HEK293 (cell line): ENCODE data around the gene PARD3.
A peak's percentile ranks its signal among the peaks of the same experiment; 100 is the strongest.
"Not testable (repeated sequence)": the region's sequence is repeated elsewhere in the genome, so short reads cannot be mapped to it uniquely, and the experiment has no call there.

Experiments
- CTCF ChIA-PET: fragments of 350-600 bp; formaldehyde crosslinking; extraction: SDS; loops from one replicate; lab custom pipeline; 2021; ENCODE audit warnings: antibody characterized with exemption; lab: Yijun Ruan, JAX
- POLR2A ChIA-PET: fragments of 300-600 bp; formaldehyde crosslinking; extraction: SDS; loops from one replicate; lab custom pipeline; 2020; ENCODE audit warnings: antibody characterized with exemption, inconsistent platforms; lab: Yijun Ruan, JAX
- H3K27ac ChIP-seq: fragments of 200-500 bp; sonication (Bioruptor generic); 2 replicates; pipeline ENCODE4 v1.5.1; 2014; ENCODE audit warnings: low read depth, low read length, control low read depth, inconsistent platforms; ENCODE audit errors: extremely low read depth
- H3K36me3 ChIP-seq, 2 experiments: fragments of 200-500 bp in 1 of 2; sonication (Bioruptor generic) in 1 of 2; 1 replicate in 1 of 2; 2 replicates in 1 of 2; pipeline ENCODE4 v1.5.1; 2014 to 2017; ENCODE audit warnings: inconsistent platforms in 2 of 2, low read length in 2 of 2; ENCODE audit not compliant: control insufficient read depth in 2 of 2, insufficient read depth in 1 of 2
- H3K4me1 ChIP-seq: fragments of 200-500 bp; sonication (Bioruptor generic); 2 replicates; pipeline ENCODE4 v1.5.1; 2014; ENCODE audit warnings: mild to moderate bottlenecking, low read length, inconsistent platforms; ENCODE audit not compliant: control insufficient read depth, insufficient read depth
- H3K4me3 ChIP-seq: 2 replicates; pipeline ENCODE4 v1.5.1; 2011; ENCODE audit warnings: low read depth, mild to moderate bottlenecking, control low read depth, low read length, moderate library complexity
- H3K9me3 ChIP-seq: fragments of 200-500 bp; sonication (Bioruptor generic); 2 replicates; pipeline ENCODE4 v1.5.1; 2014; ENCODE audit warnings: low read depth, low read length, inconsistent platforms; ENCODE audit not compliant: control insufficient read depth, insufficient read depth
- HOXD13 ChIP-seq: sonication (generic); formaldehyde crosslinking; IDR thresholded peaks from 2 replicates; pipeline ENCODE4 v1.8.0; 2022; ENCODE audit warnings: missing genetic modification reagents, borderline replicate concordance
- KLF1 ChIP-seq: fragments of 450-650 bp; formaldehyde crosslinking; IDR thresholded peaks from 2 replicates; pipeline ENCODE4 v1.5.1; 2016; ENCODE audit warnings: missing biosample characterization, missing genetic modification characterization
- KLF8 ChIP-seq: fragments of 450-650 bp; formaldehyde crosslinking; IDR thresholded peaks from 2 replicates; pipeline ENCODE4 v1.5.1; 2016; ENCODE audit warnings: missing biosample characterization, missing genetic modification characterization
- RBAK ChIP-seq: fragments of 450-650 bp; formaldehyde crosslinking; IDR thresholded peaks from 2 replicates; pipeline ENCODE4 v1.5.1; 2016; ENCODE audit warnings: missing biosample characterization, missing genetic modification characterization
- ZBTB20 ChIP-seq: fragments of 450-650 bp; formaldehyde crosslinking; IDR thresholded peaks from 2 replicates; pipeline ENCODE4 v1.5.1; 2016; ENCODE audit warnings: missing biosample characterization, missing genetic modification characterization
- ZIC2 ChIP-seq: fragments of 450-650 bp; formaldehyde crosslinking; IDR thresholded peaks from 2 replicates; pipeline ENCODE4 v1.5.1; 2016; ENCODE audit warnings: missing biosample characterization, missing genetic modification characterization
- ZNF121 ChIP-seq: fragments of 450-650 bp; formaldehyde crosslinking; IDR thresholded peaks from 2 replicates; pipeline ENCODE4 v1.5.1; 2016; ENCODE audit warnings: missing biosample characterization, missing genetic modification characterization
- ZNF146 ChIP-seq: fragments of 450-650 bp; formaldehyde crosslinking; IDR thresholded peaks from 2 replicates; pipeline ENCODE4 v1.5.1; 2016; ENCODE audit warnings: missing biosample characterization, missing genetic modification characterization
- ZNF19 ChIP-seq: fragments of 450-650 bp; formaldehyde crosslinking; IDR thresholded peaks from 2 replicates; pipeline ENCODE4; 2016; ENCODE audit warnings: missing biosample characterization, missing genetic modification characterization, low read depth
- ZNF292 ChIP-seq: fragments of 450-650 bp; formaldehyde crosslinking; IDR thresholded peaks from 2 replicates; pipeline ENCODE4 v1.5.1; 2016; ENCODE audit warnings: low read depth, missing biosample characterization, missing genetic modification characterization, borderline replicate concordance
- ZNF391 ChIP-seq: fragments of 450-650 bp; formaldehyde crosslinking; IDR thresholded peaks from 2 replicates; pipeline ENCODE4 v1.5.1; 2016; ENCODE audit warnings: low read depth, missing biosample characterization, missing genetic modification characterization, borderline replicate concordance
- ZNF433 ChIP-seq: fragments of 450-650 bp; formaldehyde crosslinking; IDR thresholded peaks from 2 replicates; pipeline ENCODE4 v1.5.1; 2016; ENCODE audit warnings: missing biosample characterization, missing genetic modification characterization, low read depth
- ZNF571 ChIP-seq: fragments of 450-650 bp; formaldehyde crosslinking; IDR thresholded peaks from 2 replicates; pipeline ENCODE4 v1.5.0; 2017; ENCODE audit warnings: missing biosample characterization, missing genetic modification characterization
- TF ChIP-seq, protein P1 (sequence below): fragments of 450-650 bp; formaldehyde crosslinking; IDR thresholded peaks from 2 replicates; pipeline ENCODE4 v1.5.1; 2016; ENCODE audit warnings: missing biosample characterization, missing genetic modification characterization, borderline replicate concordance
- TF ChIP-seq, protein P2 (sequence below): fragments of 450-650 bp; IDR thresholded peaks from 2 replicates; pipeline ENCODE4 v1.5.1; 2018; ENCODE audit warnings: missing biosample characterization, missing genetic modification characterization
- TF ChIP-seq, protein P3 (sequence below): fragments of 450-650 bp; formaldehyde crosslinking; IDR thresholded peaks from 2 replicates; pipeline ENCODE4 v1.5.1; 2016; ENCODE audit warnings: missing biosample characterization, missing genetic modification characterization
- TF ChIP-seq, protein P4 (sequence below): fragments of 450-650 bp; formaldehyde crosslinking; IDR thresholded peaks from 2 replicates; pipeline ENCODE4 v1.5.1; 2016; ENCODE audit warnings: missing biosample characterization, missing genetic modification characterization
- TF ChIP-seq, protein P5 (sequence below): sonication (generic); formaldehyde crosslinking; IDR thresholded peaks from 2 replicates; pipeline ENCODE4 v1.8.1; 2022; ENCODE audit warnings: mild to moderate bottlenecking, moderate library complexity, missing genetic modification reagents
- TF ChIP-seq, protein P6 (sequence below): fragments of 450-650 bp; formaldehyde crosslinking; IDR thresholded peaks from 2 replicates; pipeline ENCODE4 v1.5.0; 2017; ENCODE audit warnings: missing biosample characterization, missing genetic modification characterization, borderline replicate concordance
- TF ChIP-seq, protein P7 (sequence below): fragments of 450-650 bp; formaldehyde crosslinking; IDR thresholded peaks from 2 replicates; pipeline ENCODE4 v1.5.1; 2017; ENCODE audit warnings: missing biosample characterization, missing genetic modification characterization

PARD3 gene

DNA sequence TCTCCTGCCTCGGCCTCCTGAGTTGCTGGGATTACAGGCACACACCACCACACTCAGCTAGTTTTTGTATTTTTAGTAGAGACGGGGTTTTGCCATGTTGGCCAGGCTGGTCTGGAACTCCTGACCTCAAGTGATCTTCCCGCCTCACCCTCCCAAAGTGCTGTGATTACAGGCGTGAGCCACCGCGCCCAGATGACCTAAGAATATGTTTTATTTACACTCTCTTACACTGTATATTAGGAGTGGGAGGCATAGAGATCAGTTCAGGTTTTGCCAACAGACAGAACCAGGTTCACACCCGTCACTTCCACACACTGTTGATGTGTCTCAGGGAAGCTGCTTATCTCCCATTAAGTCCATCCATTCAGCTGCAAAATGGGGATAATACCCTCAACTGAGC is 64.3 kb downstream of the PARD3 start:
- peak; percentile 61 for TF ChIP-seq KLF1
- H3K36me3 ChIP-seq, CTCF ChIA-PET, H3K4me3 ChIP-seq, H3K27ac ChIP-seq, H3K9me3 ChIP-seq, POLR2A ChIA-PET: not testable (repeated sequence)
- H3K4me1 ChIP-seq, result peaks cover 13% of the 10 kb centered on the region

DNA sequence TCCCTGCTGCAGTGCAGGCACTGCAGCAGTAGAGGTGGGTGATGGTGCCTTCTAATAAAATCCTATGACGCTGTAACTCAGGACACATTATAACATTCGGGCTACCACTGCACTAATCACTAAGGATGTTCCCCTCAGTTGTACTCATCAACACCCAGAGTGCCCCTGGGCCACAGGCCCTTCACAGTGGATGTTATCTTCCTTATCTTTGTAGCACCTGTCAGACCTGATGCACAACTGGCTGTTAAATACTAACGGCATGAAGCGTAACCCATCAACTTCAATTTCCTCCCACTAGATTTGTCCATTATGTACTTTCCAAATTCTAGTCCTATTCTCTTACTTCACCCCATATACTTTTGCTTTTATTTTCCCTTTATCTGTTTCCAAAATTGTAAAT is 66.3 kb downstream of the PARD3 start:
- Histone ChIP-seq H3K27ac (no peak overlapping the region), H3K4me3 (no peak overlapping the region), H3K9me3 (no peaks in the 10 kb centered on the region), H3K36me3 (no peaks in the 10 kb centered on the region), H3K4me1 (peaks cover 13% of the 10 kb centered on the region)
- ChIA-PET POLR2A (no interaction called here), CTCF (interaction anchor here (0.5 kb wide), 1 partner anchor 17 kb away, joined by 3 read pairs; no protein-coding TSS in a partner anchor)
- no peak for TF ChIP-seq ZBTB20 (tag by site-specific recombination)
- no peak for TF ChIP-seq ZNF19 (tag by site-specific recombination)
- TF ChIP-seq, protein P1, sequence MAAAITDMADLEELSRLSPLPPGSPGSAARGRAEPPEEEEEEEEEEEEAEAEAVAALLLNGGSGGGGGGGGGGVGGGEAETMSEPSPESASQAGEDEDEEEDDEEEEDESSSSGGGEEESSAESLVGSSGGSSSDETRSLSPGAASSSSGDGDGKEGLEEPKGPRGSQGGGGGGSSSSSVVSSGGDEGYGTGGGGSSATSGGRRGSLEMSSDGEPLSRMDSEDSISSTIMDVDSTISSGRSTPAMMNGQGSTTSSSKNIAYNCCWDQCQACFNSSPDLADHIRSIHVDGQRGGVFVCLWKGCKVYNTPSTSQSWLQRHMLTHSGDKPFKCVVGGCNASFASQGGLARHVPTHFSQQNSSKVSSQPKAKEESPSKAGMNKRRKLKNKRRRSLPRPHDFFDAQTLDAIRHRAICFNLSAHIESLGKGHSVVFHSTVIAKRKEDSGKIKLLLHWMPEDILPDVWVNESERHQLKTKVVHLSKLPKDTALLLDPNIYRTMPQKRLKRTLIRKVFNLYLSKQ, result no peak
- no peak for TF ChIP-seq ZIC2 (tag by site-specific recombination)
- TF ChIP-seq, protein P2, sequence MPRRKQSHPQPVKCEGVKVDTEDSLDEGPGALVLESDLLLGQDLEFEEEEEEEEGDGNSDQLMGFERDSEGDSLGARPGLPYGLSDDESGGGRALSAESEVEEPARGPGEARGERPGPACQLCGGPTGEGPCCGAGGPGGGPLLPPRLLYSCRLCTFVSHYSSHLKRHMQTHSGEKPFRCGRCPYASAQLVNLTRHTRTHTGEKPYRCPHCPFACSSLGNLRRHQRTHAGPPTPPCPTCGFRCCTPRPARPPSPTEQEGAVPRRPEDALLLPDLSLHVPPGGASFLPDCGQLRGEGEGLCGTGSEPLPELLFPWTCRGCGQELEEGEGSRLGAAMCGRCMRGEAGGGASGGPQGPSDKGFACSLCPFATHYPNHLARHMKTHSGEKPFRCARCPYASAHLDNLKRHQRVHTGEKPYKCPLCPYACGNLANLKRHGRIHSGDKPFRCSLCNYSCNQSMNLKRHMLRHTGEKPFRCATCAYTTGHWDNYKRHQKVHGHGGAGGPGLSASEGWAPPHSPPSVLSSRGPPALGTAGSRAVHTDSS, result no peak
- TF ChIP-seq ZNF571 (tag by site-specific recombination), result no peak
- TF ChIP-seq HOXD13 (CRISPR knock-in tag), result no peak
- TF ChIP-seq KLF8, result no peak
- TF ChIP-seq, protein P3, sequence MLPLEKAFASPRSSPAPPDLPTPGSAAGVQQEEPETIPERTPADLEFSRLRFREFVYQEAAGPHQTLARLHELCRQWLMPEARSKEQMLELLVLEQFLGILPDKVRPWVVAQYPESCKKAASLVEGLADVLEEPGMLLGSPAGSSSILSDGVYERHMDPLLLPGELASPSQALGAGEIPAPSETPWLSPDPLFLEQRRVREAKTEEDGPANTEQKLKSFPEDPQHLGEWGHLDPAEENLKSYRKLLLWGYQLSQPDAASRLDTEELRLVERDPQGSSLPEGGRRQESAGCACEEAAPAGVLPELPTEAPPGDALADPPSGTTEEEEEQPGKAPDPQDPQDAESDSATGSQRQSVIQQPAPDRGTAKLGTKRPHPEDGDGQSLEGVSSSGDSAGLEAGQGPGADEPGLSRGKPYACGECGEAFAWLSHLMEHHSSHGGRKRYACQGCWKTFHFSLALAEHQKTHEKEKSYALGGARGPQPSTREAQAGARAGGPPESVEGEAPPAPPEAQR, result no peak
- TF ChIP-seq, protein P4, sequence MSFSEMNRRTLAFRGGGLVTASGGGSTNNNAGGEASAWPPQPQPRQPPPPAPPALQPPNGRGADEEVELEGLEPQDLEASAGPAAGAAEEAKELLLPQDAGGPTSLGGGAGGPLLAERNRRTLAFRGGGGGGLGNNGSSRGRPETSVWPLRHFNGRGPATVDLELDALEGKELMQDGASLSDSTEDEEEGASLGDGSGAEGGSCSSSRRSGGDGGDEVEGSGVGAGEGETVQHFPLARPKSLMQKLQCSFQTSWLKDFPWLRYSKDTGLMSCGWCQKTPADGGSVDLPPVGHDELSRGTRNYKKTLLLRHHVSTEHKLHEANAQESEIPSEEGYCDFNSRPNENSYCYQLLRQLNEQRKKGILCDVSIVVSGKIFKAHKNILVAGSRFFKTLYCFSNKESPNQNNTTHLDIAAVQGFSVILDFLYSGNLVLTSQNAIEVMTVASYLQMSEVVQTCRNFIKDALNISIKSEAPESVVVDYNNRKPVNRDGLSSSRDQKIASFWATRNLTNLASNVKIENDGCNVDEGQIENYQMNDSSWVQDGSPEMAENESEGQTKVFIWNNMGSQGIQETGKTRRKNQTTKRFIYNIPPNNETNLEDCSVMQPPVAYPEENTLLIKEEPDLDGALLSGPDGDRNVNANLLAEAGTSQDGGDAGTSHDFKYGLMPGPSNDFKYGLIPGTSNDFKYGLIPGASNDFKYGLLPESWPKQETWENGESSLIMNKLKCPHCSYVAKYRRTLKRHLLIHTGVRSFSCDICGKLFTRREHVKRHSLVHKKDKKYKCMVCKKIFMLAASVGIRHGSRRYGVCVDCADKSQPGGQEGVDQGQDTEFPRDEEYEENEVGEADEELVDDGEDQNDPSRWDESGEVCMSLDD, result no peak
- TF ChIP-seq, protein P5, sequence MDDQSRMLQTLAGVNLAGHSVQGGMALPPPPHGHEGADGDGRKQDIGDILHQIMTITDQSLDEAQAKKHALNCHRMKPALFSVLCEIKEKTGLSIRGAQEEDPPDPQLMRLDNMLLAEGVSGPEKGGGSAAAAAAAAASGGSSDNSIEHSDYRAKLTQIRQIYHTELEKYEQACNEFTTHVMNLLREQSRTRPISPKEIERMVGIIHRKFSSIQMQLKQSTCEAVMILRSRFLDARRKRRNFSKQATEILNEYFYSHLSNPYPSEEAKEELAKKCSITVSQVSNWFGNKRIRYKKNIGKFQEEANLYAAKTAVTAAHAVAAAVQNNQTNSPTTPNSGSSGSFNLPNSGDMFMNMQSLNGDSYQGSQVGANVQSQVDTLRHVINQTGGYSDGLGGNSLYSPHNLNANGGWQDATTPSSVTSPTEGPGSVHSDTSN (CRISPR knock-in tag), result no peak
- no peak for TF ChIP-seq ZNF146 (tag by site-specific recombination)
- no peak for TF ChIP-seq ZNF433 (tag by site-specific recombination)
- TF ChIP-seq ZNF391 (tag by site-specific recombination), result no peak
- TF ChIP-seq, protein P6, sequence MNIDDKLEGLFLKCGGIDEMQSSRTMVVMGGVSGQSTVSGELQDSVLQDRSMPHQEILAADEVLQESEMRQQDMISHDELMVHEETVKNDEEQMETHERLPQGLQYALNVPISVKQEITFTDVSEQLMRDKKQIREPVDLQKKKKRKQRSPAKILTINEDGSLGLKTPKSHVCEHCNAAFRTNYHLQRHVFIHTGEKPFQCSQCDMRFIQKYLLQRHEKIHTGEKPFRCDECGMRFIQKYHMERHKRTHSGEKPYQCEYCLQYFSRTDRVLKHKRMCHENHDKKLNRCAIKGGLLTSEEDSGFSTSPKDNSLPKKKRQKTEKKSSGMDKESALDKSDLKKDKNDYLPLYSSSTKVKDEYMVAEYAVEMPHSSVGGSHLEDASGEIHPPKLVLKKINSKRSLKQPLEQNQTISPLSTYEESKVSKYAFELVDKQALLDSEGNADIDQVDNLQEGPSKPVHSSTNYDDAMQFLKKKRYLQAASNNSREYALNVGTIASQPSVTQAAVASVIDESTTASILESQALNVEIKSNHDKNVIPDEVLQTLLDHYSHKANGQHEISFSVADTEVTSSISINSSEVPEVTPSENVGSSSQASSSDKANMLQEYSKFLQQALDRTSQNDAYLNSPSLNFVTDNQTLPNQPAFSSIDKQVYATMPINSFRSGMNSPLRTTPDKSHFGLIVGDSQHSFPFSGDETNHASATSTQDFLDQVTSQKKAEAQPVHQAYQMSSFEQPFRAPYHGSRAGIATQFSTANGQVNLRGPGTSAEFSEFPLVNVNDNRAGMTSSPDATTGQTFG, result no peak
- no peak for TF ChIP-seq RBAK (tag by site-specific recombination)
- no peak for TF ChIP-seq ZNF121 (tag by site-specific recombination)
- no peak for TF ChIP-seq ZNF292
- TF ChIP-seq, protein P7, sequence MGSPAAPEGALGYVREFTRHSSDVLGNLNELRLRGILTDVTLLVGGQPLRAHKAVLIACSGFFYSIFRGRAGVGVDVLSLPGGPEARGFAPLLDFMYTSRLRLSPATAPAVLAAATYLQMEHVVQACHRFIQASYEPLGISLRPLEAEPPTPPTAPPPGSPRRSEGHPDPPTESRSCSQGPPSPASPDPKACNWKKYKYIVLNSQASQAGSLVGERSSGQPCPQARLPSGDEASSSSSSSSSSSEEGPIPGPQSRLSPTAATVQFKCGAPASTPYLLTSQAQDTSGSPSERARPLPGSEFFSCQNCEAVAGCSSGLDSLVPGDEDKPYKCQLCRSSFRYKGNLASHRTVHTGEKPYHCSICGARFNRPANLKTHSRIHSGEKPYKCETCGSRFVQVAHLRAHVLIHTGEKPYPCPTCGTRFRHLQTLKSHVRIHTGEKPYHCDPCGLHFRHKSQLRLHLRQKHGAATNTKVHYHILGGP, result no peak
